Measurements from ENCODE around the gene OR51B5. TPM values are rescaled to one million over a fixed set of nuclear protein-coding genes. Genes with fewer than 3 reads are reported as not detected.
"Not testable (repeated sequence)": the region's sequence is repeated elsewhere in the genome, so short reads cannot be mapped to it uniquely, and the experiment has no call there.

OR51B5 gene
- total RNA-seq, 2 donors from 2014 or later: not detected

DNA sequence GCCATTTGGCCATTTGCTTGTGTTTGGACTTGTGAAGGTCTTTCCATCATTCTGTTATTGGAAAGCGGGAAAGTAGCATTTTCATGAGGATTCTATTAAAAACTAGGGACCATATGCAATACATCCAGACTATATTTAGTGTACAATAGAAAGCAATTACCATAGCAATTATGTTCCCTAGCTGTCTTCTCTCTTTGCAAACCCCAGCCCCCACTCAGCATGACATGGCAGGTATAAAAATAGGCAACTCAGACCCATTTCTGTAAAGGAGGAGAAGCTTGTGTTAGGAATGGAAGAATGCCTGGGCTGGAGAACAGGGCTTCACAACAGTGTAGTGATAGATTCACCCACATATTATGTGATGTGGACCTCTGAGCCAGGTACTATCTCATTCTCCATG is 20.4 kb upstream of the OR51B5 start:
- intact Hi-C loops (cut with DNase I): no loop called here
- H3K9ac ChIP-seq (ENCODE audit: low read depth in 2 of 2, low read length in 2 of 2): no peak overlapping the region
- no peak overlapping the region for H3K27ac ChIP-seq
- H3K36me3 ChIP-seq: no peaks in the 10 kb centered on the region
- H3K9me3 ChIP-seq: no peaks in the 10 kb centered on the region
- H3K4me3 ChIP-seq: no peak overlapping the region
- H3K4me1 ChIP-seq: no peaks in the 10 kb centered on the region
- no peak for TF ChIP-seq CTCF (IDR thresholded peaks at IDR 0.05)
- no peak for DNase-seq
- H3K27me3 ChIP-seq: no peaks in the 10 kb centered on the region

- intact Hi-C loops (cut with DNase I): no loop called here
These were observed 18.8 kb upstream of the OR51B5 start for GRCh38 chr11:5362017-5362625.

GRCh38 chr11:5356031-5356430 is 12.7 kb upstream of the OR51B5 start:
- H3K4me3 ChIP-seq; intact Hi-C loops (cut with DNase I); H3K27me3 ChIP-seq; H3K27ac ChIP-seq; H3K9me3 ChIP-seq; H3K4me1 ChIP-seq; H3K9ac ChIP-seq (ENCODE audit: low read depth in 2 of 2, low read length in 2 of 2); H3K36me3 ChIP-seq; DNase-seq: not testable (repeated sequence)

More at GRCh38 chr11:5362017-5362625, 18.8 kb upstream of the OR51B5 start:
- Histone ChIP-seq H3K36me3 (no peaks in the 10 kb centered on the region), H3K27ac (no peak overlapping the region), H3K9ac (ENCODE audit: low read depth in 2 of 2, low read length in 2 of 2) (no peak overlapping the region), H3K27me3 (no peaks in the 10 kb centered on the region), H3K4me3 (no peak overlapping the region), H3K4me1 (no peaks in the 10 kb centered on the region), H3K9me3 (no peaks in the 10 kb centered on the region)
- no peak for DNase-seq
- no peak for TF ChIP-seq CTCF (IDR thresholded peaks at IDR 0.05)

DNA sequence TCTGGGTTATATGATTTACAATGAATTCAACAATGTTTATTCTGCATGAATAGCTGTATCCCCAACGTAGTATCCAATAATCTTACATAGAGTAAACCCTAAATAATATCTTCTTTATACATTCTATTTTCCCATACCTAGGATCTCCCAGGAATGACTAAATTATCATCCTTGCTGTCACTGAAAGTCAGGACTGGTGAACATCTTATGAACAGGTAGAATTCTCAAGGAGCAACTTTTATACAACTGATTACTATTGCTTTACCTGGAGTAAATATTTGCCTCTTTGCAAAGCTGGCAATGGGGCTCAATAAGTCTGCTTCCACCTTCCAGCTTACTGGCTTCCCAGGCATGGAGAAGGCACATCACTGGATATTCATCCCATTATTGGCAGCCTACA is 7.9 kb upstream of the OR51B5 start, which contains the start of gene OR51B6:
TSS of gene OR51B6 (plus strand) at position 301 of the 400 bp plus-strand sequence. CDS start at position 301, 0 bp downstream.
- intact Hi-C loops (cut with DNase I): no loop called here
- Histone ChIP-seq H3K36me3 (no peaks in the 10 kb centered on the region), H3K27ac (no peak within 1 kb of the TSS), H3K4me1 (no peaks in the 10 kb centered on the region), H3K27me3 (no peaks in the 10 kb centered on the region), H3K4me3 (no peak within 1 kb of the TSS), H3K9ac (ENCODE audit: low read depth in 2 of 2, low read length in 2 of 2) (no peak within 1 kb of the TSS), H3K9me3 (no peaks in the 10 kb centered on the region)
- DNase-seq: no peak
- no peak for TF ChIP-seq CTCF (IDR thresholded peaks at IDR 0.05)

DNA sequence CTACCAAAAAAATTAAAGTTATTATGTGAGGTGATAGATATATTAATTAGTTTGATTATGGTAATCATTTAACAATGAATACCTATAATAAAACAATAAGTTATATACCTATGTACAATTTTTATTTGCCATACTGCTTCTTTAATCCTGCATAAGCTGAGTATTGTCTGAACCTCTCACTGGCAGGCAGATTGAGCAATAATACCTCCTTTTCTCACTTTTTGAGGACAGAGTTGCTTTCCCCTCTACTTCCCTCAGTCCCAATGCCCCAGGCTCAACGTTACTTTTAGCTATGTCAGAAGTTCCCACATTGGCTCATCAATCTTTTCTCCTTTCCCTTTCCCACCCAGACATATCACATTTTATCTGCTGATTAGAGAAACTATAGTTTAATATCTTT is 6.2 kb upstream of the OR51B5 start:
- no peaks in the 10 kb centered on the region for H3K9me3 ChIP-seq
- intact Hi-C loops (cut with DNase I): no loop called here
- no peaks in the 10 kb centered on the region for H3K4me1 ChIP-seq
- H3K9ac ChIP-seq (ENCODE audit: low read depth in 2 of 2, low read length in 2 of 2): no peak overlapping the region
- H3K36me3 ChIP-seq: no peaks in the 10 kb centered on the region
- H3K27ac ChIP-seq: no peak overlapping the region
- H3K4me3 ChIP-seq: no peak overlapping the region
- DNase-seq: no peak
- no peaks in the 10 kb centered on the region for H3K27me3 ChIP-seq
- no peak for TF ChIP-seq CTCF (IDR thresholded peaks at IDR 0.05)

- intact Hi-C loops (cut with DNase I): no loop called here
- H3K4me1 ChIP-seq: no peaks in the 10 kb centered on the region
- H3K9me3 ChIP-seq: no peaks in the 10 kb centered on the region
- no peak overlapping the region for H3K27ac ChIP-seq
- DNase-seq: no peak
- TF ChIP-seq CTCF (IDR thresholded peaks at IDR 0.05): no peak
- no peak overlapping the region for H3K9ac ChIP-seq (ENCODE audit: low read depth in 2 of 2, low read length in 2 of 2)
- no peaks in the 10 kb centered on the region for H3K36me3 ChIP-seq
- H3K4me3 ChIP-seq: no peak overlapping the region
- H3K27me3 ChIP-seq: no peaks in the 10 kb centered on the region
These were observed 5.3 kb upstream of the OR51B5 start for GRCh38 chr11:5348551-5349194.

Data from colonic mucosa (tissue), 4 donors.